Measurements from ENCODE around the gene RNF148. TPM values are rescaled to one million over a fixed set of nuclear protein-coding genes. Genes with fewer than 3 reads are reported as not detected.

RNF148 gene
- total RNA-seq, 2 donors from 2014 or later: 0.95 TPM; not detected in 1

DNA sequence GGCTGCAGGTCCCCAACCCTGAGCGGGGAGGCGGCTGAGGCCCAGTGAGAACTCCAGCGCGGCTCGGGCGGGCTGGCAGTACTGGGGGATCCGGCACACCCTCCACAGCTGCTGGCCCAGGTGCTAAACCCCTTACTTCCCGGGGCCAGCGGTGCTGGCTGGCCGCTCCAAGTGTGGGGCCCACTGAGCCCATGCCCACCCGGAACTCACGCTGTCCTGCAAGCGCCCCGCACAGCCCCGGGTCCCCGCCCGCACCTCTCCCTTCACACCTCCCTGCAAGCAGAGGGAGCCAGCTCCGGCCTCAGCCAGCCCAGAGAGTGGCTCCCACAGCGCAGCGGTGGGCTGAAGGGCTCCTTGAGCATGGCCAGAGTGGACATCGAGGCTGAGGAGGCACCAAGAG, 28.8 kb downstream of the RNF148 start:
- TF ChIP-seq, protein P1, sequence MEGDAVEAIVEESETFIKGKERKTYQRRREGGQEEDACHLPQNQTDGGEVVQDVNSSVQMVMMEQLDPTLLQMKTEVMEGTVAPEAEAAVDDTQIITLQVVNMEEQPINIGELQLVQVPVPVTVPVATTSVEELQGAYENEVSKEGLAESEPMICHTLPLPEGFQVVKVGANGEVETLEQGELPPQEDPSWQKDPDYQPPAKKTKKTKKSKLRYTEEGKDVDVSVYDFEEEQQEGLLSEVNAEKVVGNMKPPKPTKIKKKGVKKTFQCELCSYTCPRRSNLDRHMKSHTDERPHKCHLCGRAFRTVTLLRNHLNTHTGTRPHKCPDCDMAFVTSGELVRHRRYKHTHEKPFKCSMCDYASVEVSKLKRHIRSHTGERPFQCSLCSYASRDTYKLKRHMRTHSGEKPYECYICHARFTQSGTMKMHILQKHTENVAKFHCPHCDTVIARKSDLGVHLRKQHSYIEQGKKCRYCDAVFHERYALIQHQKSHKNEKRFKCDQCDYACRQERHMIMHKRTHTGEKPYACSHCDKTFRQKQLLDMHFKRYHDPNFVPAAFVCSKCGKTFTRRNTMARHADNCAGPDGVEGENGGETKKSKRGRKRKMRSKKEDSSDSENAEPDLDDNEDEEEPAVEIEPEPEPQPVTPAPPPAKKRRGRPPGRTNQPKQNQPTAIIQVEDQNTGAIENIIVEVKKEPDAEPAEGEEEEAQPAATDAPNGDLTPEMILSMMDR (conservative IDR thresholded peaks at IDR 0.05): no peak
- peaks cover 5% of the 10 kb centered on the region for H3K27me3 Mint-ChIP-seq (ENCODE audit: insufficient read depth)
- no peak overlapping the region for H3K27ac Mint-ChIP-seq
- Histone ChIP-seq H3K4me1 (ENCODE audit: control insufficient read depth, insufficient read depth, low read length) (no peaks in the 10 kb centered on the region), H3K9me3 (ENCODE audit: control insufficient read depth, low read length) (no peaks in the 10 kb centered on the region), H3K4me3 (ENCODE audit: low read length) (no peak overlapping the region), H3K9ac (ENCODE audit: extremely low read depth, low read length, poor library complexity, severe bottlenecking) (no peak overlapping the region), H3K27ac (ENCODE audit: low read depth, low read length) (no peak overlapping the region), H3K27me3 (ENCODE audit: control insufficient read depth, insufficient read depth, low read length, poor library complexity, severe bottlenecking) (no peaks in the 10 kb centered on the region), H3K36me3 (ENCODE audit: control insufficient read depth, insufficient read depth, low read length) (no peaks in the 10 kb centered on the region)
- H3K4me3 Mint-ChIP-seq: no peak overlapping the region
- DNase-seq: no peak
- H3K4me1 Mint-ChIP-seq: peaks cover 23% of the 10 kb centered on the region
- WGBS, 2 experiments (ENCODE audit: insufficient coverage in 1 of 2, insufficient read length in 1 of 2): 92 to 96% methylated on average over 7 to 21 of the region's 21 CpGs
- H3K36me3 Mint-ChIP-seq (ENCODE audit: low read depth): peaks cover 6% of the 10 kb centered on the region
- peaks cover 24% of the 10 kb centered on the region for H3K9me3 Mint-ChIP-seq

DNA sequence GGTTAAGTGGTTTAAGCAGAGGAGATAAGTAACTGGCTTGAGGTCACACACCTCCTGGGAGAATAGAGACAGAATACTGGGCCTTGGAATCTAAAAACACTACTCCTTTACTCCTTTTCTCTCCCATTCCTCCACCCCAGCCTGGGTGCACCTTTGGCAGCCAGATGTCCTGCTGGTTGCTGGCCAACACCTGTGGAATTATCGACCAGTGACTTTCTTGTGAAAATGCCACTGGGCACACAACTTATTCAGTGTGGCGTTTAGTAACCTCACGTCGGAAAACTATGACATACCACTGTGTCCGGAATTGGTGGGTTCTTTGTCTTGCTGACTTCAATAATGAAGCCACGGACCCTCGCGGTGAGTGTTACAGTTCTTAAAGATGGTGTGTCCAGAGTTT, 30.2 kb downstream of the RNF148 start:
- no peaks in the 10 kb centered on the region for H3K9me3 ChIP-seq (ENCODE audit: control insufficient read depth, low read length)
- Mint-ChIP-seq H3K27ac (no peak overlapping the region), H3K36me3 (ENCODE audit: low read depth) (peaks cover 6% of the 10 kb centered on the region)

GRCh38 chr7:122663733-122664132, 39.0 kb downstream of the RNF148 start:
- Histone ChIP-seq H3K27me3 (ENCODE audit: control insufficient read depth, insufficient read depth, low read length, poor library complexity, severe bottlenecking) (no peaks in the 10 kb centered on the region), H3K4me1 (ENCODE audit: control insufficient read depth, insufficient read depth, low read length) (no peaks in the 10 kb centered on the region), H3K4me3 (ENCODE audit: low read length) (no peak overlapping the region), H3K27ac (ENCODE audit: low read depth, low read length) (no peak overlapping the region), H3K36me3 (ENCODE audit: control insufficient read depth, insufficient read depth, low read length) (no peaks in the 10 kb centered on the region), H3K9ac (ENCODE audit: extremely low read depth, low read length, poor library complexity, severe bottlenecking) (no peak overlapping the region), H3K9me3 (ENCODE audit: control insufficient read depth, low read length) (no peaks in the 10 kb centered on the region)
- Mint-ChIP-seq H3K9me3 (no peaks in the 10 kb centered on the region), H3K27ac (no peak overlapping the region), H3K4me1 (no peaks in the 10 kb centered on the region), H3K36me3 (ENCODE audit: low read depth) (no peaks in the 10 kb centered on the region), H3K27me3 (ENCODE audit: insufficient read depth) (no peaks in the 10 kb centered on the region), H3K4me3 (no peak overlapping the region)
- 60 to 95% methylated on average over 1 to 2 of the region's 2 CpGs for WGBS, 2 experiments (ENCODE audit: insufficient coverage in 1 of 2, insufficient read length in 1 of 2)
- no peak for DNase-seq
- TF ChIP-seq, protein P1 (conservative IDR thresholded peaks at IDR 0.05): no peak

More for the DNA sequence above, 30.2 kb downstream of the RNF148 start:
- H3K27ac ChIP-seq (ENCODE audit: low read depth, low read length): no peak overlapping the region
- H3K9me3 Mint-ChIP-seq: peaks cover 14% of the 10 kb centered on the region
- no peak for DNase-seq
- WGBS, 2 experiments (ENCODE audit: insufficient coverage in 1 of 2, insufficient read length in 1 of 2): 93 to 97% methylated on average over 8 of the region's 8 CpGs
- H3K9ac ChIP-seq (ENCODE audit: extremely low read depth, low read length, poor library complexity, severe bottlenecking): no peak overlapping the region
- H3K36me3 ChIP-seq (ENCODE audit: control insufficient read depth, insufficient read depth, low read length): no peaks in the 10 kb centered on the region
- no peaks in the 10 kb centered on the region for H3K27me3 ChIP-seq (ENCODE audit: control insufficient read depth, insufficient read depth, low read length, poor library complexity, severe bottlenecking)
- no peaks in the 10 kb centered on the region for H3K4me1 ChIP-seq (ENCODE audit: control insufficient read depth, insufficient read depth, low read length)
- TF ChIP-seq, protein P1 (conservative IDR thresholded peaks at IDR 0.05): no peak
- no peak overlapping the region for H3K4me3 ChIP-seq (ENCODE audit: low read length)
- H3K27me3 Mint-ChIP-seq (ENCODE audit: insufficient read depth): peaks cover 5% of the 10 kb centered on the region
- peaks cover 18% of the 10 kb centered on the region for H3K4me1 Mint-ChIP-seq
- H3K4me3 Mint-ChIP-seq: no peak overlapping the region
